HepG2 (cell line): Measurements from ENCODE around the gene CASZ1. TPM values are rescaled to one million over a fixed set of nuclear protein-coding genes. Genes with fewer than 3 reads are reported as not detected.

Experiments
- ARNT ChIP-seq: fragments of 450-650 bp; IDR thresholded peaks from 2 replicates; pipeline ENCODE4 v1.6.1; 2017
- CERS6 ChIP-seq: sonication (generic); formaldehyde crosslinking; IDR thresholded peaks from 2 replicates; pipeline ENCODE4 v1.5.0; 2020; ENCODE audit warnings: missing genetic modification reagents
- GFI1 ChIP-seq: sonication (generic); formaldehyde crosslinking; IDR thresholded peaks from 2 replicates; pipeline ENCODE4 v1.5.0; 2020; ENCODE audit warnings: missing genetic modification reagents, mild to moderate bottlenecking, borderline replicate concordance
- HDAC2 ChIP-seq: sonication (generic); formaldehyde crosslinking; IDR thresholded peaks from 2 replicates; pipeline ENCODE4 v1.4.0; 2020; ENCODE audit warnings: missing genetic modification reagents
- HNF4A ChIP-seq: sonication (generic); formaldehyde crosslinking; IDR thresholded peaks from 2 replicates; pipeline ENCODE4 v1.4.0; 2020; ENCODE audit warnings: missing genetic modification reagents
- KDM5B ChIP-seq: sonication (generic); formaldehyde crosslinking; IDR thresholded peaks from 2 replicates; pipeline ENCODE4 v1.4.0; 2020; ENCODE audit warnings: missing genetic modification reagents, mild to moderate bottlenecking, borderline replicate concordance
- MTA1 ChIP-seq: sonication (generic); formaldehyde crosslinking; IDR thresholded peaks from 2 replicates; pipeline ENCODE4 v1.4.0; 2020; ENCODE audit warnings: missing genetic modification reagents, mild to moderate bottlenecking, borderline replicate concordance
- PPARG ChIP-seq: conservative IDR thresholded peaks from 2 replicates; pipeline ENCODE4 v1.6.1; 2016; ENCODE audit warnings: missing biosample characterization, missing genetic modification reagents
- SAP130 ChIP-seq: IDR thresholded peaks from 2 replicates; pipeline ENCODE4 v1.6.1; 2016; ENCODE audit warnings: low read depth
- TCF7L2 ChIP-seq: IDR thresholded peaks from 2 replicates; pipeline ENCODE4 v1.6.1; 2011; ENCODE audit warnings: mild to moderate bottlenecking, low read depth, low read length, moderate library complexity
- ZMYM3 ChIP-seq: sonication (generic); formaldehyde crosslinking; IDR thresholded peaks from 2 replicates; pipeline ENCODE4 v1.5.1; 2020; ENCODE audit warnings: mild to moderate bottlenecking, missing genetic modification reagents
- ZNF225 ChIP-seq: sonication (generic); formaldehyde crosslinking; IDR thresholded peaks from 2 replicates; pipeline ENCODE4 v1.4.0; 2020; ENCODE audit warnings: mild to moderate bottlenecking, missing genetic modification reagents
- ZNF264 ChIP-seq: sonication (generic); formaldehyde crosslinking; IDR thresholded peaks from 2 replicates; pipeline ENCODE4 v1.4.0; 2020; ENCODE audit warnings: missing genetic modification reagents
- ZNF44 ChIP-seq: sonication (generic); formaldehyde crosslinking; IDR thresholded peaks from 2 replicates; pipeline ENCODE4 v1.5.1; 2020; ENCODE audit warnings: mild to moderate bottlenecking, missing genetic modification reagents
- ZNF550 ChIP-seq: sonication (generic); formaldehyde crosslinking; IDR thresholded peaks from 2 replicates; pipeline ENCODE4 v1.4.0; 2020; ENCODE audit warnings: mild to moderate bottlenecking, missing genetic modification reagents, borderline replicate concordance
- ZNF563 ChIP-seq: sonication (generic); formaldehyde crosslinking; IDR thresholded peaks from 2 replicates; pipeline ENCODE4 v1.8.0; 2022; ENCODE audit warnings: mild to moderate bottlenecking, moderate library complexity, missing genetic modification reagents
- polyA plus RNA-seq, 8 experiments: library from polyadenylated mRNA; depleted of rRNA in 3 of 8; stranded (reverse) in 7 of 8; unstranded in 1 of 8; fragments of >200 nt; fragmentation: Illumina TruSeq in 4 of 8; extraction: Trizol in 4 of 8; gene quantifications; 2 replicates each; pipeline versions ENCODE4 v1.2.1 to v1.2.3, GENCODE V29; 2011 to 2016; ENCODE audit warnings: low read depth in 4 of 8, missing spikeins in 1 of 8, mixed read lengths in 1 of 8; ENCODE audit not compliant: insufficient read depth in 1 of 8
- total RNA-seq, 5 experiments: library from RNA; depleted of rRNA; stranded (reverse); fragments of >200 nt; fragmentation: Illumina TruSeq; extraction: Trizol; gene quantifications; 2 replicates each; pipeline ENCODE4 v1.2.3, GENCODE V29; 2016; ENCODE audit warnings: low read depth in 1 of 5
- TF ChIP-seq, protein P1 (sequence below), 2 experiments: sonication (generic) in 1 of 2; formaldehyde crosslinking in 1 of 2; IDR thresholded peaks; 2 replicates each; pipeline versions ENCODE4 v1.4.0 to v1.6.1; 2018 to 2020; ENCODE audit warnings: missing genetic modification reagents in 2 of 2, borderline replicate concordance in 1 of 2, low read depth in 1 of 2, mild to moderate bottlenecking in 1 of 2, missing biosample characterization in 1 of 2
- TF ChIP-seq, protein P2 (sequence below): sonication (generic); formaldehyde crosslinking; IDR thresholded peaks from one replicate; pipeline ENCODE4 v1.5.1; 2020; ENCODE audit warnings: mild to moderate bottlenecking, missing genetic modification reagents; ENCODE audit errors: not compliant biosample characterization

CASZ1 gene
- total and polyA plus RNA-seq, 2 of the 13 experiments (the other 11 are each of a cell fraction or from before 2014, with no cell fraction given): 1.9 to 3.7 TPM

- peak; percentile 65 for TF ChIP-seq HNF4A (CRISPR knock-in tag)
- 0 out of 2 replicates have a peak, but pooled peaks have one; percentile 27 for TF ChIP-seq SAP130 (CRISPR knock-in tag)
- 0 out of 2 replicates have a peak, but pooled peaks have one; percentile 48 for TF ChIP-seq ZNF225 (CRISPR knock-in tag)
- no peak for TF ChIP-seq ZNF264 (CRISPR knock-in tag)
- no peak for TF ChIP-seq GFI1 (CRISPR knock-in tag)
- TF ChIP-seq CERS6 (CRISPR knock-in tag): no peak
- peak; percentile 63 for TF ChIP-seq PPARG (CRISPR knock-in tag)
- TF ChIP-seq ZNF550 (CRISPR knock-in tag): no peak
- peak; percentile 14; the same call in 1 of the 2 replicates for TF ChIP-seq HDAC2 (CRISPR knock-in tag)
- TF ChIP-seq, protein P1, sequence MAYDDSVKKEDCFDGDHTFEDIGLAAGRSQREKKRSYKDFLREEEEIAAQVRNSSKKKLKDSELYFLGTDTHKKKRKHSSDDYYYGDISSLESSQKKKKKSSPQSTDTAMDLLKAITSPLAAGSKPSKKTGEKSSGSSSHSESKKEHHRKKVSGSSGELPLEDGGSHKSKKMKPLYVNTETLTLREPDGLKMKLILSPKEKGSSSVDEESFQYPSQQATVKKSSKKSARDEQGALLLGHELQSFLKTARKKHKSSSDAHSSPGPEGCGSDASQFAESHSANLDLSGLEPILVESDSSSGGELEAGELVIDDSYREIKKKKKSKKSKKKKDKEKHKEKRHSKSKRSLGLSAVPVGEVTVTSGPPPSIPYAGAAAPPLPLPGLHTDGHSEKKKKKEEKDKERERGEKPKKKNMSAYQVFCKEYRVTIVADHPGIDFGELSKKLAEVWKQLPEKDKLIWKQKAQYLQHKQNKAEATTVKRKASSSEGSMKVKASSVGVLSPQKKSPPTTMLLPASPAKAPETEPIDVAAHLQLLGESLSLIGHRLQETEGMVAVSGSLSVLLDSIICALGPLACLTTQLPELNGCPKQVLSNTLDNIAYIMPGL (CRISPR knock-in tag; IDR thresholded peaks at IDR 0.05; ENCODE audit: borderline replicate concordance in 1 of 2, low read depth in 1 of 2): peak in 1 of 2 experiments; percentile 53; a peak in 1 of 4 replicates
- no peak for TF ChIP-seq ARNT
- TF ChIP-seq, protein P2, sequence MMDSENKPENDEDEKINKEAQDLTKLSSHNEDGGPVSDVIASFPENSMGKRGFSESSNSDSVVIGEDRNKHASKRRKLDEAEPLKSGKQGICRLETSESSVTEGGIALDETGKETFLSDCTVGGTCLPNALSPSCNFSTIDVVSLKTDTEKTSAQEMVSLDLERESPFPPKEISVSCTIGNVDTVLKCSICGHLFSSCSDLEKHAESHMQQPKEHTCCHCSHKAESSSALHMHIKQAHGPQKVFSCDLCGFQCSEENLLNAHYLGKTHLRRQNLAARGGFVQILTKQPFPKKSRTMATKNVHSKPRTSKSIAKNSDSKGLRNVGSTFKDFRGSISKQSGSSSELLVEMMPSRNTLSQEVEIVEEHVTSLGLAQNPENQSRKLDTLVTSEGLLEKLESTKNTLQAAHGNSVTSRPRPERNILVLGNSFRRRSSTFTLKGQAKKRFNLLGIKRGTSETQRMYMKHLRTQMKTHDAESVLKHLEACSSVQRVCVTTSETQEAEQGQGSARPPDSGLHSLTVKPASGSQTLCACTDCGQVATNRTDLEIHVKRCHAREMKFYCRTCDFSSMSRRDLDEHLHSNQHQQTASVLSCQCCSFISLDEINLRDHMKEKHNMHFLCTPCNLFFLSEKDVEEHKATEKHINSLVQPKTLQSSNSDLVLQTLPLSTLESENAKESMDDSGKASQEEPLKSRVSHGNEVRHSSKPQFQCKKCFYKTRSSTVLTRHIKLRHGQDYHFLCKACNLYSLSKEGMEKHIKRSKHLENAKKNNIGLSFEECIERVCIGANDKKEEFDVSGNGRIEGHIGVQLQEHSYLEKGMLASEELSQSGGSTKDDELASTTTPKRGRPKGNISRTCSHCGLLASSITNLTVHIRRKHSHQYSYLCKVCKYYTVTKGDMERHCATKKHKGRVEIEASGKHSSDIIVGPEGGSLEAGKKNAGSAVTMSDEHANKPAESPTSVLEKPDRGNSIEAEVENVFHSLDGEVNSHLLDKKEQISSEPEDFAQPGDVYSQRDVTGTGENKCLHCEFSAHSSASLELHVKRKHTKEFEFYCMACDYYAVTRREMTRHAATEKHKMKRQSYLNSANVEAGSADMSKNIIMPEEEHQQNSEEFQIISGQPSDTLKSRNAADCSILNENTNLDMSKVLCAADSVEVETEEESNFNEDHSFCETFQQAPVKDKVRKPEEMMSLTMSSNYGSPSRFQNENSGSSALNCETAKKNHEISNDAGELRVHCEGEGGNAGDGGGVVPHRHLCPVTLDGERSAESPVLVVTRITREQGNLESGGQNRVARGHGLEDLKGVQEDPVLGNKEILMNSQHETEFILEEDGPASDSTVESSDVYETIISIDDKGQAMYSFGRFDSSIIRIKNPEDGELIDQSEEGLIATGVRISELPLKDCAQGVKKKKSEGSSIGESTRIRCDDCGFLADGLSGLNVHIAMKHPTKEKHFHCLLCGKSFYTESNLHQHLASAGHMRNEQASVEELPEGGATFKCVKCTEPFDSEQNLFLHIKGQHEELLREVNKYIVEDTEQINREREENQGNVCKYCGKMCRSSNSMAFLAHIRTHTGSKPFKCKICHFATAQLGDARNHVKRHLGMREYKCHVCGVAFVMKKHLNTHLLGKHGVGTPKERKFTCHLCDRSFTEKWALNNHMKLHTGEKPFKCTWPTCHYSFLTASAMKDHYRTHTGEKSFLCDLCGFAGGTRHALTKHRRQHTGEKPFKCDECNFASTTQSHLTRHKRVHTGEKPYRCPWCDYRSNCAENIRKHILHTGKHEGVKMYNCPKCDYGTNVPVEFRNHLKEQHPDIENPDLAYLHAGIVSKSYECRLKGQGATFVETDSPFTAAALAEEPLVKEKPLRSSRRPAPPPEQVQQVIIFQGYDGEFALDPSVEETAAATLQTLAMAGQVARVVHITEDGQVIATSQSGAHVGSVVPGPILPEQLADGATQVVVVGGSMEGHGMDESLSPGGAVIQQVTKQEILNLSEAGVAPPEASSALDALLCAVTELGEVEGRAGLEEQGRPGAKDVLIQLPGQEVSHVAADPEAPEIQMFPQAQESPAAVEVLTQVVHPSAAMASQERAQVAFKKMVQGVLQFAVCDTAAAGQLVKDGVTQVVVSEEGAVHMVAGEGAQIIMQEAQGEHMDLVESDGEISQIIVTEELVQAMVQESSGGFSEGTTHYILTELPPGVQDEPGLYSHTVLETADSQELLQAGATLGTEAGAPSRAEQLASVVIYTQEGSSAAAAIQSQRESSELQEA (CRISPR knock-in tag): peak; percentile 34
- TF ChIP-seq ZNF44: no peak
- TF ChIP-seq TCF7L2: no peak
- TF ChIP-seq ZMYM3: no peak
- peak; percentile 31; the same call in 1 of the 2 replicates for TF ChIP-seq KDM5B (CRISPR knock-in tag)
- TF ChIP-seq MTA1 (CRISPR knock-in tag): 0 out of 2 replicates have a peak, but pooled peaks have one; percentile 21
- no peak for TF ChIP-seq ZNF563 (CRISPR knock-in tag)
Observed at GRCh38 chr1:10692401-10693021, 103.9 kb downstream of the CASZ1 start (continued).
